Activated CD8-positive, alpha-beta T cell treated with anti-CD3 and anti-CD28 coated beads, Interleukin-2, amount 10 ng/mL, durations not matched to agents 7 days and 5 days (primary cell): ENCODE results near the gene RBBP6. TPM values are rescaled to one million over a fixed set of nuclear protein-coding genes. Genes with fewer than 3 reads are reported as not detected.

Source experiments
- ATAC-seq: fragments of 150-1000 bp; cut with Tn5 transposase; one replicate; pipeline ENCODE4 v1.10.0; 2021; ENCODE audit warnings: moderate library complexity
- CTCF ChIA-PET: fragments of 350-600 bp; sonication (Branson Sonifier 250); formaldehyde crosslinking; loops from one replicate; lab custom pipeline; 2021; ENCODE audit warnings: antibody characterized with exemption; lab: Charles Lee
- POLR2A ChIA-PET: fragments of 350-600 bp; sonication (Branson Sonifier 250); formaldehyde crosslinking; loops from one replicate; lab custom pipeline; 2021; ENCODE audit warnings: antibody characterized with exemption; lab: Charles Lee
- DNase-seq: peaks from one replicate; pipeline ENCODE4 v3.0.0-alpha.2; 2020
- H3K27ac Mint-ChIP-seq: one replicate; pipeline ENCODE4 v1.8.0; 2021; ENCODE audit warnings: mild to moderate bottlenecking, mixed read lengths
- H3K27me3 Mint-ChIP-seq: one replicate; pipeline ENCODE4 v1.8.0; 2021; ENCODE audit warnings: low read depth, mixed read lengths
- H3K36me3 Mint-ChIP-seq: one replicate; pipeline ENCODE4 v1.8.0; 2021; ENCODE audit warnings: low read depth, mixed read lengths
- H3K4me1 Mint-ChIP-seq: one replicate; pipeline ENCODE4 v1.8.0; 2021; ENCODE audit warnings: low read depth, mixed read lengths
- H3K4me3 Mint-ChIP-seq: one replicate; pipeline ENCODE4 v1.8.0; 2021; ENCODE audit warnings: mild to moderate bottlenecking, mixed read lengths
- H3K9me3 Mint-ChIP-seq: one replicate; pipeline ENCODE4 v1.8.0; 2022; ENCODE audit warnings: mixed read lengths; ENCODE audit not compliant: insufficient read depth
- total RNA-seq, 2 experiments: library from RNA; stranded (reverse); gene quantifications; one replicate each; pipeline ENCODE4 v1.2.3, GENCODE V29; 2021

Gene RBBP6
- total RNA-seq, 2 experiments from 2014 or later: 56.5 to 57.1 TPM

GRCh38 chr16:24525970-24526559 lies 13.3 kb upstream of the RBBP6 start:
- Mint-ChIP-seq H3K9me3 (no peaks in the 10 kb centered on the region), H3K4me1 (peaks cover 14% of the 10 kb centered on the region), H3K4me3 (no peak overlapping the region), H3K36me3 (no peaks in the 10 kb centered on the region), H3K27me3 (peaks cover 3% of the 10 kb centered on the region), H3K27ac (no peak overlapping the region)
- CTCF ChIA-PET: interaction anchor here (4.6 kb wide), 1 partner anchor 9 kb away, joined by 21 read pairs; no protein-coding TSS in a partner anchor
- ATAC-seq (no peak), DNase-seq (no peak)
- POLR2A ChIA-PET: no interaction called here

DNA sequence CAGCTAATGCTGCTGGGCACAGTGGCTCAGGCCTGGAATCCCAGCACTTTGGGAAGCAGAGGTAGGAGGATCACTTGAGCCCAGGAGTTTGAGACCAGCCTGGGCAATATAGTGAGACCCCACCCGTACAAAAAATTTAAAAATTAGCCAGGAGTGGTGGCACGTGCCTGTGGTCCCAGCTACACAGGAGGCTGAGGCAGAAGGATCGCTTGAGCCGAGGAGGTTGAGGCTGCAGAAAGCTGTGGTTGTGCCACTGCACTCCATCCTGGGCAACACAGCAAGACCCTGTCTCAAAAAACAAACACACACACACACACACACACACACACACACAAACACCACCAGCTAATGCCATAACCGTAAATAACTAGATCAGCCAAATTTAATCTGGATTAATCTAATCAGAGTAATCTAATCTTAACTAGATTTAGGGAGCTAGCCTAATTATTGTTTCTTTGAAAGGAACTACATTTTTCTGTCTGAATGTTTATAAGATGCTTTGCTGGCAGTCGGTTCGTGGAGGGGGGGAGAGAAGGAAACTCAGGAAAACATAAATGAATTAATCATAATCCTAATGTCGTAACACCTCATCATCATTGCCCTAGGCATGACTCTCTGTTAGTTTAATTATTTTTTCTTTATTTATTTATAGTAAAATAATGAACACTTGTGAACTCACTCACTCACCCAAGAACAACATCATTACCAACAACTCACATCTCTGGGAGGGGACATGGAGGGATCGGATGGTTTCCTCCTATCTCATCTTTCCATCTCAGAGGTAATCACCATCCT lies 12.5 kb upstream of the RBBP6 start:
- CTCF ChIA-PET: interaction anchor here (4.6 kb wide), 1 partner anchor 10 kb away, joined by 21 read pairs; no protein-coding TSS in a partner anchor
- DNase-seq (no peak), ATAC-seq (no peak)
- Mint-ChIP-seq H3K4me3 (no peak overlapping the region), H3K36me3 (no peaks in the 10 kb centered on the region), H3K27ac (no peak overlapping the region), H3K27me3 (peaks cover 3% of the 10 kb centered on the region), H3K4me1 (peaks cover 8% of the 10 kb centered on the region), H3K9me3 (no peaks in the 10 kb centered on the region)
- POLR2A ChIA-PET: no interaction called here

DNA sequence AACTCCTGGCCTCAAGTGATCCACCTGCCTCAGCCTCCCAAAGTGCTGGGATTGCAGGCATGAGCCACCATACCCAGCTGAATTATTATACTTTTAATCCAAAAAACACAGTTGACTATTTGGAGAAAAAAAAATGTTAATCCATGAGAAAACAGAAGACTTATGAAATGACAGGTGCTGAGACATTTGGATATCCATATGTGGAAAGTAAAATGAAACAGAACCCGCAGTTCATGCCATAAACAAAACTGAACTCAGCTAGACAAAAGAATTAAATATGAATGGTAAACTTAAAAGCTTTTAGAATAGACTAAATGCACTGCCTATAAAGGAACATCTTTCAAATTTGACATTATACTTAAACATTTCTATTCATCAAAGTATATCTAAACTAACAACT lies 8.2 kb upstream of the RBBP6 start:
- H3K4me1 Mint-ChIP-seq: peaks cover 2% of the 10 kb centered on the region
- no peak overlapping the region for H3K27ac Mint-ChIP-seq
- H3K27me3 Mint-ChIP-seq: peaks cover 3% of the 10 kb centered on the region
- no peak for ATAC-seq
- DNase-seq: no peak
- H3K4me3 Mint-ChIP-seq: no peak overlapping the region
- H3K36me3 Mint-ChIP-seq: no peaks in the 10 kb centered on the region
- POLR2A ChIA-PET: interaction anchor here (1.1 kb wide), 1 partner anchor 10 kb away, joined by 3 read pairs; no protein-coding TSS in a partner anchor
- no peaks in the 10 kb centered on the region for H3K9me3 Mint-ChIP-seq
- CTCF ChIA-PET: interaction anchor here (1.6 kb wide), 1 partner anchor 14 kb away, joined by 3 read pairs; no protein-coding TSS in a partner anchor

GRCh38 chr16:24534620-24535019 lies 4.7 kb upstream of the RBBP6 start:
- no peak for DNase-seq
- H3K4me3 Mint-ChIP-seq: no peak overlapping the region
- ATAC-seq: no peak
- CTCF ChIA-PET: interaction anchor here (1.0 kb wide), 1 partner anchor 17 kb away, joined by 3 read pairs; no protein-coding TSS in a partner anchor
- POLR2A ChIA-PET: no interaction called here
- H3K4me1 Mint-ChIP-seq: peaks cover 11% of the 10 kb centered on the region
- no peak overlapping the region for H3K27ac Mint-ChIP-seq
- no peaks in the 10 kb centered on the region for H3K9me3 Mint-ChIP-seq
- peaks cover 2% of the 10 kb centered on the region for H3K36me3 Mint-ChIP-seq
- peaks cover 2% of the 10 kb centered on the region for H3K27me3 Mint-ChIP-seq

DNA sequence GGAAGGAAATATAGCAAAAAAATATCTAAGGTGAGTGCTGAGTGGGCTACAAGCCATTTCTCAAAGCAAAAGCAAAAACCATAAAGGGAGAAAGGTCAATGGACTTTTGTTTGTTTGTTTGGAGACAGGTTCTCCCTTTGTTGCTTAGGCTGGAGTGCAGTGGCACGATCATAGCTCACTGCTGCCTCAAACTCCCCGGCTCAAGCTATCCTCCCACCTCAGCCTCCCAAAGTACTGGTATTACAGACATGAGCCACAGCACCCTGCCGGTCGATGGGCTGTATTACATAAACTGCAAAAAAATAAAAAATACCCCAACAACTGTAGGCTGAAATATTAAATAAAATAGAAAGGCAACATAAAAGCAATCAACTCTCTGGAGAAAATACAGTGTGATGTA lies 3.5 kb upstream of the RBBP6 start:
- ATAC-seq (no peak), DNase-seq (no peak)
- ChIA-PET CTCF (no interaction called here), POLR2A (no interaction called here)
- Mint-ChIP-seq H3K9me3 (no peaks in the 10 kb centered on the region), H3K36me3 (peaks cover 9% of the 10 kb centered on the region), H3K4me3 (no peak overlapping the region), H3K27me3 (peaks cover 2% of the 10 kb centered on the region), H3K27ac (no peak overlapping the region), H3K4me1 (peaks cover 11% of the 10 kb centered on the region)

DNA sequence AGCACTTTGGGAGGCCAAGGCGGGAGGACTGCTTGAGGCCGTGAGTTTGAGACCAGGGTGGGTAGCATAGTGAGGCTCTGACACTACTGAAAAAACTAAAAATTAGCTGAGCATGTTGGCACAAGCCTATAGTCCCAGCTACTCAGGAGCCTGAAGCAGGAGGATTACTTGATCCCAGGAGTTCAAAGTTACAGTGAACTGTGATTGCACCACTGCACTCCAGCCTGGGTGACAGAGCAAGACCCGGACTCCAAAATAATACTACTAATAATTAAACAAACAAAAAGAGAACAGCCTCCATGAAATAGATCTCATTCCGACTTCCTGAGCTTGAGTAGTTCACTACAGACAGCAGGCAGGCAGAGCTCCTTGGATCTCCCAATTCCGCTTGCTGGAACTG lies 2.7 kb upstream of the RBBP6 start:
- Mint-ChIP-seq H3K27me3 (peaks cover 2% of the 10 kb centered on the region), H3K4me3 (no peak overlapping the region), H3K9me3 (no peaks in the 10 kb centered on the region), H3K36me3 (peaks cover 17% of the 10 kb centered on the region), H3K27ac (no peak overlapping the region), H3K4me1 (peaks cover 12% of the 10 kb centered on the region)
- ChIA-PET POLR2A (interaction anchor here (0.6 kb wide), 1 partner anchor 15 kb away, joined by 3 read pairs; no protein-coding TSS in a partner anchor), CTCF (interaction anchor here (0.6 kb wide), 1 partner anchor 32 kb away, joined by 3 read pairs; no protein-coding TSS in a partner anchor)
- ATAC-seq (no peak), DNase-seq (no peak)

GRCh38 chr16:24537474-24538337 lies 1.7 kb upstream of the RBBP6 start:
- peaks cover 2% of the 10 kb centered on the region for H3K27me3 Mint-ChIP-seq
- H3K9me3 Mint-ChIP-seq: no peaks in the 10 kb centered on the region
- H3K36me3 Mint-ChIP-seq: peaks cover 25% of the 10 kb centered on the region
- ChIA-PET POLR2A (interaction anchor here (0.6 to 1.1 kb wide), 2 partner anchors 12 to 14 kb away, joined by 3 read pairs; no protein-coding TSS in a partner anchor), CTCF (interaction anchor here (0.6 to 1.5 kb wide), 2 partner anchors 21 to 33 kb away, joined by 3 to 11 read pairs; no protein-coding TSS in a partner anchor)
- DNase-seq (no peak), ATAC-seq (no peak)
- no peak overlapping the region for H3K4me3 Mint-ChIP-seq
- H3K27ac Mint-ChIP-seq: no peak overlapping the region
- peaks cover 19% of the 10 kb centered on the region for H3K4me1 Mint-ChIP-seq

DNA sequence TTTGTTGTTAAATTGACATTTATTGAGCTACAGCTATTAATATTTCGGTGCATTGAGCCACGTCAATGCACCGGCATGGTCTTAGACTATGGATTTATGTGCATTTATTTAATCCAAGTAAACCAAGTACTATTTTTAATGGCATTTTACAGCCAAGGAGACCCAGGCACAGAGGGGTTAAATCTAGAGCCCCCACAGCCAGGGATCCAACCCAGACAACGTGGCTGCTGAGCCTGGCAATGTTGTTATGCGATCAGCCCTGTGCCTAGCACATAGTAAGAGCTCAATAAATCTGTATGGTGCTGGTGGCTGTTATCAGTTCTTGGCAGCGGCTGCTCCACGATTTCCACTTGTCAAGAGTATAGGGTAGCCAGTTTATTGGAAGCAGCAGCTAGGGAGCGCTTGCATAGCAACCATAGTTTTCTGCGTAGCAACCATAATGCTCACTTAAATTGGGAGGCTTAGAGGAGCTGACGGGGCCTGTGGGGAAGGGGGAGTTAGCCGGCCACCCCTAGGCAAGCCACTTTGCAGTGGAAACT lies 541 bp upstream of the RBBP6 start:
- peaks cover 28% of the 10 kb centered on the region for H3K4me1 Mint-ChIP-seq
- H3K27ac Mint-ChIP-seq: peak overlapping the region; percentile 100
- ATAC-seq (peak; percentile 28), DNase-seq (no peak)
- POLR2A ChIA-PET: interaction anchor here (0.7 to 1.2 kb wide), 6 partner anchors 11 to 704 kb away, joined by 3 to 5 read pairs (median 3); no protein-coding TSS in a partner anchor
- H3K27me3 Mint-ChIP-seq: peaks cover 2% of the 10 kb centered on the region
- CTCF ChIA-PET: interaction anchor here (1.2 to 1.5 kb wide), 4 partner anchors 10 to 34 kb away, joined by 5 to 11 read pairs (median 6); no protein-coding TSS in a partner anchor
- peaks cover 32% of the 10 kb centered on the region for H3K36me3 Mint-ChIP-seq
- H3K4me3 Mint-ChIP-seq: peak overlapping the region; percentile 100
- no peaks in the 10 kb centered on the region for H3K9me3 Mint-ChIP-seq

GRCh38 chr16:24539850-24540601 lies 660 bp downstream of the RBBP6 start:
- Mint-ChIP-seq H3K4me1 (peaks cover 39% of the 10 kb centered on the region), H3K27ac (peak overlapping the region; percentile 96), H3K27me3 (peaks cover 2% of the 10 kb centered on the region), H3K4me3 (peak overlapping the region; percentile 95), H3K9me3 (no peaks in the 10 kb centered on the region), H3K36me3 (peaks cover 38% of the 10 kb centered on the region)
- ChIA-PET POLR2A (interaction anchor here (1.1 to 1.6 kb wide), 3 partner anchors 9 to 24 kb away, joined by 5 to 6 read pairs (median 5); no protein-coding TSS in a partner anchor), CTCF (interaction anchor here (1.0 to 3.1 kb wide), 5 partner anchors 9 to 189 kb away, joined by 3 to 13 read pairs (median 5); no protein-coding TSS in a partner anchor)
- DNase-seq (peak; percentile 60), ATAC-seq (peak; percentile 44)

- peaks cover 45% of the 10 kb centered on the region for H3K4me1 Mint-ChIP-seq
- H3K27me3 Mint-ChIP-seq: peaks cover 2% of the 10 kb centered on the region
- H3K9me3 Mint-ChIP-seq: no peaks in the 10 kb centered on the region
- peak overlapping the region; percentile 95 for H3K4me3 Mint-ChIP-seq
- ChIA-PET CTCF (interaction anchor here (0.6 to 3.1 kb wide), 4 partner anchors 24 to 570 kb away, joined by 3 to 13 read pairs (median 4); partner anchors contain the start of gene LCMT1), POLR2A (interaction anchor here (1.1 to 1.6 kb wide), 4 partner anchors 8 to 23 kb away, joined by 3 to 6 read pairs (median 5); no protein-coding TSS in a partner anchor)
- H3K36me3 Mint-ChIP-seq: peaks cover 42% of the 10 kb centered on the region
- ATAC-seq (peak; percentile 11), DNase-seq (peak; percentile 46)
- peak overlapping the region; percentile 96 for H3K27ac Mint-ChIP-seq
These were observed 1.3 kb downstream of the RBBP6 start for GRCh38 chr16:24540602-24541210.
